ENCODE data around the gene RTEL1. TPM values are rescaled to one million over a fixed set of nuclear protein-coding genes. Genes with fewer than 3 reads are reported as not detected.

RTEL1 gene
- total and polyA plus RNA-seq, 9 of the 15 experiments (the other 6 are each of a cell fraction or from before 2014, with no cell fraction given): 0.36 to 61.0 (median 17.9) TPM

GRCh38 chr20:63653041-63653973 lies 4.8 kb upstream of the RTEL1 start, which contains the start of gene STMN3 (continued):
- TF ChIP-seq ELF4 (CRISPR knock-in tag; IDR thresholded peaks at IDR 0.05) (no peak), REST (IDR thresholded peaks at IDR 0.05; ENCODE audit: borderline replicate concordance) (peak; percentile 100), REST (CRISPR knock-in tag; IDR thresholded peaks at IDR 0.05; ENCODE audit: low read depth) (peak; percentile 99), ZBTB8A (IDR thresholded peaks at IDR 0.05; ENCODE audit: partially characterized antibody) (no peak), ARID4B (CRISPR knock-in tag; IDR thresholded peaks at IDR 0.05) (peak; percentile 99), PURB (CRISPR knock-in tag; IDR thresholded peaks at IDR 0.05; ENCODE audit: low read depth) (no peak), ZNF764 (CRISPR knock-in tag; IDR thresholded peaks at IDR 0.05; ENCODE audit: low read depth) (no peak), VEZF1 (CRISPR knock-in tag; IDR thresholded peaks at IDR 0.05) (peak; percentile 99), STAT6 (CRISPR knock-in tag; IDR thresholded peaks at IDR 0.05) (peak; percentile 63; the same call in 1 of the 2 replicates)
